AG08396 (cell line): Measurements from ENCODE around the gene UQCR10.
A peak's percentile ranks its signal among the peaks of the same experiment; 100 is the strongest.
"Not testable (repeated sequence)": the region's sequence is repeated elsewhere in the genome, so short reads cannot be mapped to it uniquely, and the experiment has no call there.

Experiments
- DNase-seq: peaks from one replicate; pipeline ENCODE4 v3.0.0; 2012; ENCODE audit warnings: low spot score, mixed read lengths

UQCR10 gene

GRCh38 chr22:29737251-29738117, 29.7 kb upstream of the UQCR10 start:
- no peak for DNase-seq

- no peak for DNase-seq
Observed at GRCh38 chr22:29738118-29738815, 28.9 kb upstream of the UQCR10 start.

GRCh38 chr22:29739346-29739875, 27.8 kb upstream of the UQCR10 start:
- DNase-seq = no peak

- no peak for DNase-seq
Observed at GRCh38 chr22:29740216-29740615, 27.0 kb upstream of the UQCR10 start.

- DNase-seq = no peak
Observed at GRCh38 chr22:29741926-29742325, 25.2 kb upstream of the UQCR10 start.

GRCh38 chr22:29742326-29742725, 24.8 kb upstream of the UQCR10 start:
- no peak for DNase-seq

- DNase-seq = peak; percentile 60
Observed at GRCh38 chr22:29744902-29745301, 22.3 kb upstream of the UQCR10 start.

GRCh38 chr22:29747832-29748231, 19.3 kb upstream of the UQCR10 start:
- DNase-seq = no peak

GRCh38 chr22:29748248-29748893, 18.8 kb upstream of the UQCR10 start:
- DNase-seq = no peak

GRCh38 chr22:29750029-29750428, 17.1 kb upstream of the UQCR10 start:
- no peak for DNase-seq

GRCh38 chr22:29750559-29751538, 16.3 kb upstream of the UQCR10 start:
- no peak for DNase-seq

GRCh38 chr22:29751669-29752068, 15.5 kb upstream of the UQCR10 start:
- DNase-seq = no peak

- DNase-seq = no peak
Observed at GRCh38 chr22:29753808-29754657, 13.1 kb upstream of the UQCR10 start.

GRCh38 chr22:29754658-29755395, 12.3 kb upstream of the UQCR10 start:
- DNase-seq = not testable (repeated sequence)

- DNase-seq = no peak
Observed at GRCh38 chr22:29755889-29756288, 11.3 kb upstream of the UQCR10 start.

GRCh38 chr22:29756341-29756740, 10.8 kb upstream of the UQCR10 start:
- no peak for DNase-seq

GRCh38 chr22:29757096-29757495, 10.1 kb upstream of the UQCR10 start:
- DNase-seq = no peak

GRCh38 chr22:29758068-29758622, 9.0 kb upstream of the UQCR10 start:
- DNase-seq = no peak

- DNase-seq = no peak
Observed at GRCh38 chr22:29758959-29759358, 8.2 kb upstream of the UQCR10 start.
